Measurements from ENCODE around the gene TDRD15. TPM values are rescaled to one million over a fixed set of nuclear protein-coding genes. Genes with fewer than 3 reads are reported as not detected.
"Not testable (repeated sequence)": the region's sequence is repeated elsewhere in the genome, so short reads cannot be mapped to it uniquely, and the experiment has no call there.

Gene TDRD15
- total RNA-seq, 6 experiments from 2014 or later: 0.32 to 2.4 (median 1.2) TPM

DNA sequence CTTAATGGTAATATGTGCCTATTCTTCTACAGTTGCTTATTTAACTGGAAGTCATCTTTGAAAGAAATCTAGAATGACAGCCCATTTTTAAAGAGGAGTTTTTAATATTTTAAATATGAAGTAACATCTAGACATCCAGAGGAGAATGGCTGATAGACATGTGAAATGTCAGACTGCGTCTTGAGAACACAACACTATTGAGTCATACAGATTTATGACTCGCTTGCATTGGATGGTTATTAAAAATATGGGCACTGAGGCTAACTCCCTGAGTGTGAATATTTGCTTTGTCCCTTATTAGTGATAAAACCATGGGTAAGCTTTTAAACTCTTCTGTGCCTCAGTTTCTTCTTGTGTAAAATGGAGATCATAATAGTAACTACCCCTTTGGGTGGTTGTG lies 22.9 kb downstream of the TDRD15 start:
- H3K4me1 ChIP-seq: no peaks in the 10 kb centered on the region
- ATAC-seq (no peak), DNase-seq (no peak)
- no peaks in the 10 kb centered on the region for H3K9me3 ChIP-seq
- intact Hi-C loops (cut with DNase I): no loop called here
- H3K4me3 ChIP-seq: no peak overlapping the region
- TF ChIP-seq POLR2A (IDR thresholded peaks at IDR 0.05): no peak
- TF ChIP-seq, protein P1, sequence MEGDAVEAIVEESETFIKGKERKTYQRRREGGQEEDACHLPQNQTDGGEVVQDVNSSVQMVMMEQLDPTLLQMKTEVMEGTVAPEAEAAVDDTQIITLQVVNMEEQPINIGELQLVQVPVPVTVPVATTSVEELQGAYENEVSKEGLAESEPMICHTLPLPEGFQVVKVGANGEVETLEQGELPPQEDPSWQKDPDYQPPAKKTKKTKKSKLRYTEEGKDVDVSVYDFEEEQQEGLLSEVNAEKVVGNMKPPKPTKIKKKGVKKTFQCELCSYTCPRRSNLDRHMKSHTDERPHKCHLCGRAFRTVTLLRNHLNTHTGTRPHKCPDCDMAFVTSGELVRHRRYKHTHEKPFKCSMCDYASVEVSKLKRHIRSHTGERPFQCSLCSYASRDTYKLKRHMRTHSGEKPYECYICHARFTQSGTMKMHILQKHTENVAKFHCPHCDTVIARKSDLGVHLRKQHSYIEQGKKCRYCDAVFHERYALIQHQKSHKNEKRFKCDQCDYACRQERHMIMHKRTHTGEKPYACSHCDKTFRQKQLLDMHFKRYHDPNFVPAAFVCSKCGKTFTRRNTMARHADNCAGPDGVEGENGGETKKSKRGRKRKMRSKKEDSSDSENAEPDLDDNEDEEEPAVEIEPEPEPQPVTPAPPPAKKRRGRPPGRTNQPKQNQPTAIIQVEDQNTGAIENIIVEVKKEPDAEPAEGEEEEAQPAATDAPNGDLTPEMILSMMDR (IDR thresholded peaks at IDR 0.05): no peak
- H3K27me3 ChIP-seq: no peaks in the 10 kb centered on the region
- WGBS (ENCODE audit: insufficient coverage, low coverage, low lambda C conversion rate, missing lambda C conversion rate): 94% methylated on average over 2 of the region's 2 CpGs
- no peaks in the 10 kb centered on the region for H3K36me3 ChIP-seq
- H3K27ac ChIP-seq: no peak overlapping the region

DNA sequence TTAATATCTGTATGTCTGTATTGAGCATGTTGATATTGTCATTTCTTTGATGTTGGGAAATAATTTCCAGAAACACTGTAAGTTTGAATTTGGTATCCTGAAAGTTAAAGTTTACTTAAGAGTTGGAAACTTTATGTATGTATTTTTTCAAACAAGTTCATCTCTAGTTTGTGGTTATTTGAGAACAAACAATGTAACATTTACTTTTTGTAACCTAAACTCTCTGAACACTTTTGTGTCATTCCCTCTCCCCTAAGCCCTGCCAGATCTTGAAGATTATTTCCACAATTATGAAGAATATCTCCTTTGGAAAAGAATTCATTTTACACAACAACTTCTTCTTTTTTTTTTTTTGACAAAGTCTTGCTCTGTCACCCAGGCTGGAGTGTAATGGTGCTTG lies 24.9 kb downstream of the TDRD15 start:
- H3K36me3 ChIP-seq: no peaks in the 10 kb centered on the region
- H3K27me3 ChIP-seq: no peaks in the 10 kb centered on the region
- no peak for DNase-seq
- no peak overlapping the region for H3K4me3 ChIP-seq
- no peak for ATAC-seq
- intact Hi-C loops (cut with DNase I): no loop called here
- H3K9me3 ChIP-seq: no peaks in the 10 kb centered on the region
- TF ChIP-seq, protein P1 (IDR thresholded peaks at IDR 0.05): no peak
- no peak for TF ChIP-seq POLR2A (IDR thresholded peaks at IDR 0.05)
- H3K4me1 ChIP-seq: no peaks in the 10 kb centered on the region
- no peak overlapping the region for H3K27ac ChIP-seq

DNA sequence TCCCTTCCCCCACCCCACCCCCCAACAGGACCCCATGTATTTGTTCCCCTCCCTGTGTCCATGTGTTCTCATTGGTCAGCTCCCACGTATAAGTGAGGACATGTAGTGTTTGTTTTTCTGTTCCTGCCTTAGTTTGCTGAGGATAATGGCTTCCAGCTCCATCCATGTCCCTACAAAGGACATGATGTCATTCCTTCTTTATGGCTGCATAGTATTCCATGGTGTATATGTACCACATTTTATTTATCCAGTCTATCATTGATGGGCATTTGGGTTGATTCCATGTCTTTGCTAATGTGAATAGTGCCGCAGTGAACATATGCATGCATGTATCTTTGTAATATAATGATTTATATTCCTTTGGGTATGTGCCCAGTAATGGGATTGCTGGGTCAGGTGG lies 27.5 kb downstream of the TDRD15 start:
- H3K27me3 ChIP-seq; ATAC-seq; H3K4me1 ChIP-seq; H3K36me3 ChIP-seq; H3K4me3 ChIP-seq; H3K27ac ChIP-seq; H3K9me3 ChIP-seq; intact Hi-C loops (cut with DNase I); DNase-seq: not testable (repeated sequence)
- whole genome bisulfite sequencing (ENCODE audit: insufficient coverage, low coverage, low lambda C conversion rate, missing lambda C conversion rate): 39% methylated on average over 2 of the region's 2 CpGs

DNA sequence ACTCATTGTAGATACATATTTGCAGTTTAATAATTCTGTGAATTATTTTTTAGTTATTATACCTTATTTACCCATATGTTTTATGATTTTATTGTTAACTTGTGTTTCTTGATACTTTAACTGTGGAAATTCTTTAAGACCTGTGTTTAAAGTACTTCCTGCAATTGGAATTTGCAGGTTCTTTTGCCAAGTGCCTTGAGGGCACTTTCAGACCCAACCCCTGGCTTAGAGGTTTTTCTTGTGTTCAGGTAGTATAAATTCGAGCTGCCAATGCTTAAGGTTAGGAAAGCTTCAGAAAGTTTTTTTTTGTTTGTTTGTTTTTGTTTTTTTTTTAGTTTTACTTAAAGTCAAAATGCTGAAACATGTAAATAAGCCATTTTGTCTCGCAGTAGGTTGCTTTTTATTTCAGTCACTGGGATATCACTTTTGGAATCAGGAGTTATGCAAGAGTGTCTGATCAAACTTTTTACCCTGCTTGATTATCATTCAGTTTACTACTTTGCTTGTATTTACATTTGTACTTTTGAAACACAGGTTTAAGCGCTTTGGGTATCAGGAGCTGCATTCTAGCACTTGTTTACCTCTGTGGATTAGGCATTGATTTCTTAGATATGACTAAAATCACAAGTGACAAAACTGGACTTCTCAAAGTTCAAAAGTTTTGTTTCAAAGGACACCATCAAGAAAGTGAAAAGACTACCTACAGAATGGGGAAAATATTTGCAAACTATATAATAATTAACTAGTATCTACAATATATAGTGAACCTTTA lies 31.8 kb downstream of the TDRD15 start:
- Histone ChIP-seq H3K4me3 (no peak overlapping the region), H3K36me3 (no peaks in the 10 kb centered on the region), H3K27me3 (no peaks in the 10 kb centered on the region), H3K9me3 (no peaks in the 10 kb centered on the region), H3K27ac (no peak overlapping the region), H3K4me1 (peaks cover 0 to 6% (median 0%) of the 10 kb centered on the region in 4 donors)
- DNase-seq (no peak), ATAC-seq (peak; percentile 59 to 80 (median 70))
- TF ChIP-seq, protein P1 (IDR thresholded peaks at IDR 0.05): no peak
- no peak for TF ChIP-seq POLR2A (IDR thresholded peaks at IDR 0.05)
- intact Hi-C loops (cut with DNase I): no loop called here
- 11% methylated on average over 3 of the region's 3 CpGs for WGBS (ENCODE audit: insufficient coverage, low coverage, low lambda C conversion rate, missing lambda C conversion rate)

DNA sequence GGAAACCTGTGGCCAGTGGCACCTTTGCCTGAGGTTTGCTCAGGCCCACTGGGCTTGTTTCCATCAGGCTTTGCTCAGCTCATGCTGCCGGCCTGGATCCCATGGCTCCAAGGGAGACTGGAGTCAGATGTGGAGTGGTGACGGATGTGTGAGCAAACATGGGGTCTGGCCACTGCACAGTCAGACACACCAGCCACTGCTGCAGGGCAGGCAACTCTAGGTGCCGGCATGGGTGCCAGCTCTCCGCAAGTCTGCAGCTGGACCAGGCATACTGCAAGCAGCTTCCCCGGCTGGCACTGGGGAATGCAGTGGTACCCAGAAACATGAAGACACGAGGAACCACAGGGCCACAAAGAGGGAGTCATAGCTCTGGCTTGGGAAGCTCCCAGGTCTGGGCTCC lies 37.4 kb downstream of the TDRD15 start:
- Histone ChIP-seq H3K4me1 (no peaks in the 10 kb centered on the region), H3K27ac (no peak overlapping the region), H3K36me3 (no peaks in the 10 kb centered on the region), H3K4me3 (no peak overlapping the region), H3K9me3 (no peaks in the 10 kb centered on the region), H3K27me3 (no peaks in the 10 kb centered on the region)
- no peak for ATAC-seq
- 82% methylated on average over 2 of the region's 6 CpGs for WGBS (ENCODE audit: insufficient coverage, low coverage, low lambda C conversion rate, missing lambda C conversion rate)
- intact Hi-C loops (cut with DNase I): no loop called here
- no peak for TF ChIP-seq POLR2A (IDR thresholded peaks at IDR 0.05)
- TF ChIP-seq, protein P1 (IDR thresholded peaks at IDR 0.05): no peak
- no peak for DNase-seq

All from right lobe of liver (tissue), 6 donors.